GM21390 (cell line): ENCODE measurements around the gene HERC4.
A peak's percentile ranks its signal among the peaks of the same experiment; 100 is the strongest.

ENCODE experiments used
- ATAC-seq: cut with Tn5 transposase; IDR thresholded peaks from one replicate; pipeline ENCODE4 v1.9.1; 2021; ENCODE audit not compliant: unreplicated experiment

The HERC4 gene

GRCh38 chr10:68074775-68075549, at the start of gene HERC4:
Gene HERC4 (minus strand): TSS chr10:68075283. CDS start chr10:68073108, 2,175 bp downstream.
- ATAC-seq = peak; percentile 89

- ATAC-seq = no peak
Observed at GRCh38 chr10:68124718-68125117, 49.6 kb upstream of the HERC4 start.

- no peak for ATAC-seq
Observed at GRCh38 chr10:68121852-68122251, 46.8 kb upstream of the HERC4 start.

- ATAC-seq = no peak
Observed at GRCh38 chr10:68121020-68121743, 46.1 kb upstream of the HERC4 start.

DNA sequence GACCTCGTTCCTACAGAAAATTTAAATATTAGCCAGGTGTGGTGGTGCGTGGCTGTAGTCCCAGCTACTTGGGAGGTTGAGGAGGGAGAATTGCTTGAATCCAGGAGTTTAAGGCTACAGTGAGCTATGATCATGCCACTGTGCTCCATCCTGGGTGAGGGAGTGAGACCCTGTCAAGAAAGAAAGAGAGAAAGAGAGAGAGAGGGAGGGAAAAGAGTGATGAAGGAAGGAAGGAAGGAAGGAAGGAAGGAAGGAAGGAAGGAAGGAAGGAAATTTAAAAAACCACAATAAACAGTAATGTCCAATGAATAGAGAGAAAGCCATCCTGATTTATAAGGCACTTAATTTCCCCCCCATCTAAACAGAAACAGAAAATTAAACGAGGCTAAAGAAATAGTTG, 43.6 kb upstream of the HERC4 start:
- no peak for ATAC-seq

DNA sequence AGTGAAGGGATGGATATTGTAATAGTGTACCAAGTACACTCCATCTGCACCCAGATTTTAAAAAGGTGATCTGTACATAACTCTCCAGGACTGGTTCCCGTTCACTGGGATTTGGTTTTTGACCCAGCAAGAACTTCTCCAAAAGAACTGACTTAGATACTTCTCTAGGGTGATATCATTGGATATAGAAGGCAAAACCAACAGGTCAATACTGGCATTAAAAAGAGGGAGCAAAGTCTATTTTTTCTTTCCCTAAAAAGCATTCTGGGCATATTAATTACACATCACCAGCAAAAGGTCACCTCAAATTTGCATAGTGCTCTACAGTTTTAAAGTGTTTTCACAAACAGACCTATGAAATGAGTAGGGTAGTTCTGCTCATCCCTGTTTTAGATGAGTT, 37.8 kb upstream of the HERC4 start:
- ATAC-seq = no peak

DNA sequence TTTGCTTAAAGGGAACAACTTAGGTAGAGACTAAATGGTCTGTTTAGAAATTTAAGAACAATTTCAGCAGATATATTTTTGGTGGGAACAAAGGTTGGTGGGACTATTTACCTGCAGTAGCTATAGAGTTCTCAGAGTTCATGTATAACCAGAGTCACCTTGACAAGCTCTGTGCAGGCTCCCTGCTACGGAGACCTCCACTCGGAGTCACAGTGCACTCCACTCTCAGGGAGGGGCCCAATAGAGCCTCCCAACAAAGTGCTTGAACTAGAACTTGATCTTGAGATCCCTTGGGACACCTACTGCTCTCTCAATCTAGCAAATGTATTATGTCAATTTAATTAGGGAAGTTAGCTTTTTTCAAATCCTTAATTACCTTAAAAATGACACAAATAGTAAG, 36.5 kb upstream of the HERC4 start:
- ATAC-seq = no peak

GRCh38 chr10:68110027-68110426, 34.9 kb upstream of the HERC4 start:
- no peak for ATAC-seq

DNA sequence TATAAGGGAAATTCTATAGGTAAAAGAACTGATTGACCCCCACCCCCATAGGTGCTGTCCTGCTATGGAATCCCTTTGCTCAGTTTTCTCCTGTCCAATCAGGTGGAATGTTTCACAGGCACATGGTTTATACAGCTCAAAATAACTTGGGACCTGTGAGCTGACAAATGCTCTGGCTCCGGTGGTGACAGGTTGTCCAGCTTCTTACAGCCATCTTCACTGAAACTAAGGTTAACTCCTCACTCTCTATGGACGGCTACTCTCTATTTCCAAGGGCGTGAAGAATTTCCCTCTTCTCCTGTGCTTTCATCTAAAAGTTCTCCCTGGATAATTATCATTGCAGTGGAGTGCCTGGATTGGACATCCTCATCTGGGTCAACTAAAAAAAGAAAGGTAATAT, 34.2 kb upstream of the HERC4 start, which contains the start of gene MYPN:
Gene MYPN, plus strand, starts transcription at position 158 of the 400 bp plus-strand sequence. CDS start 11,951 bp downstream, outside the sequence.
- no peak for ATAC-seq

DNA sequence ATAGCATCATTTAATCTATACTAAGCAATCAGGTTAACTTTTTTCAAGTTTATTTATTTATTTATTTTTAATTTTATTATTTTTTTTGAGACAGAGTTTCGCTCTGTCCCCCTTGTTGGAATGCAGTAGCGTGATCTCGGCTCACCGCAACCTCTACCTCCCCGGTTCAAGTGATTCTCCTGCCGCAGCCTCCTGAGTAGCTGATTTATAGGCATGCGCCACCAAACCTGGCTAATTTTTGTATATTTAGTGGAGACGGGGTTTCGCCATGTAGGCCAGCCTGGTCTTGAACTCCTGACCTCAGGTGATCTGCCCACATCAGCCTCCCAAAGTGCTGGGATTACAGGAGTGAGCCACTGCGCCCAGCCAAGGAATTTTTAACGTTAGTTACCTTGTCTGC, 33.6 kb upstream of the HERC4 start:
- no peak for ATAC-seq

- ATAC-seq = no peak
Observed at GRCh38 chr10:68108051-68108450, 33.0 kb upstream of the HERC4 start.

GRCh38 chr10:68107651-68108050, 32.6 kb upstream of the HERC4 start:
- no peak for ATAC-seq

GRCh38 chr10:68106656-68107055, 31.6 kb upstream of the HERC4 start:
- no peak for ATAC-seq

- no peak for ATAC-seq
Observed at GRCh38 chr10:68105820-68106219, 30.7 kb upstream of the HERC4 start.

GRCh38 chr10:68103901-68104300, 28.8 kb upstream of the HERC4 start:
- ATAC-seq = no peak

DNA sequence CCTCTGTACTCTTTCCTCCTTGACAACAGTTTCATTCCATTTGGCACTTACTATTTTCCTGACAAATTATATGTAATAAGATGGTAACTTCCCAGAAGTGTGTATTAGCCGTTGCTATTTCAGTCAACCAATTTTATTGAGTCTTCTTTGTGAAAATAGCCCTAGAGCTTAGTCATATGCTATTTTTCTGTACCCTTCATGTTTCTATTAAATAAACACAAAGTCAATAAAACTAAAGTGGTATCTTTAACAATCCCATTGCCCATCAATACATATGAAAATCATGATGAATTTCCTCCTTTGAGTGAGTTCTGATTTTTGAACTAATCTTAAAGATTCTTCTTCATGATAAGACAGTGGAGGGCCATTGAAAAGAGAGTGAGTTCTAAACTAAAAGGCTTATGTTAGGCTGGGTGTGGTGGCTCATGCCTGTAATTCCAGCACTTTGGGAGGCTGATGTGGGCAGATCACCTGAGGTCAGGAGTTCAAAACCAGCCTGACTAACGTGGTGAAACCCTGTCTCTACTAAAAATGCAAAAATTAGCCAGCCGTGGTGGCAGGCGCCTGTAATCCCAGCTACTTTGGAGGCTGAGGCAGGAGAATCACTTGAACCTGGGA, 28.3 kb upstream of the HERC4 start:
- ATAC-seq = no peak

- no peak for ATAC-seq
Observed at GRCh38 chr10:68101066-68101465, 26.0 kb upstream of the HERC4 start.

DNA sequence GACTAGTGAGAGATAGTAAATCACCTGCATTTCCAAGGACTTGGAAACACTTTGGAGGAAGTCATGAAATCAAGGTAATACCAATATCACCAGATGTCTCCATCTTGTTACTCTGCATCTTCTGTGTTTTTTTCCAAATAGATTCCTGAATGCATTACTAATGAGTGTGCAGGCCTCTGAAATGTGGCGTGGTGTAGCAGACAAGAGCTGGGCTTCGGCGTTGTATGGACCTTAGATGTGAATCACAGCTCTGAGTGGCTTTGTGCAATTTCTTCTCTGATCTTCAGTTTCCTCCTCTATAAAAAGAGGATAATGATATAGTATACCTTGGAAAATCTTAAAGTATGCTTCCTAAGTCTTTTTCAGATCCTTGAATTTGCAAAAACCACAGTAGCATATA, 24.7 kb upstream of the HERC4 start:
- ATAC-seq = no peak

DNA sequence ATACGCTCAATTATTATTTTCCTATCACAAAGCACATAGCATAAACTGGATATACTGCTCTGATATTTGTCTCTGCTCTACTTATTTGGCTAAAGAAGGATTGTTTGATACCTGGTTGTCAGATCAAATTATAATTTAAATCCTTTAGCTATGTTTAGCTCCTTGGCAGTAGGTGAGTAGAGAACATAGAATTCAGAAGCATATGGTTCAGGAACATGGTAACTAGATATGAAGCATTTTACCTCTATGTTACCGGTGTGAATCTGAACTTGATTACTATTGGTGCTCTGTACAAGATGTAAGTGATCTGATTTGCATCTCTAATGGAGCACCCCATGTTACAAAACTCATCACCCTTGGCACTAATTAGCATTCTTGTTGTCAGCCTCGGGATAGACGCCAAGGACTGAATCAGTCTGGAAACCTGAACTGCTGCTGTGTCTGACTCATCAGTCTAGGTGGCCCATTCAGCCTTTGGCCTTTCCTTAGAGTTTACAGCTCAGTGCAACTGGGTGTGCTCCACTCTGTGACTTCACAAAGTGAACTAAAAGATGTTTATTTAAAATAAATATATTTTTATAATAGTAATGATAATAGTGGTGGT, 21.9 kb upstream of the HERC4 start:
- no peak for ATAC-seq

- ATAC-seq = no peak
Observed at GRCh38 chr10:68095153-68095552, 20.1 kb upstream of the HERC4 start.

GRCh38 chr10:68092512-68092911, 17.4 kb upstream of the HERC4 start:
- ATAC-seq = no peak
